Panc1 (cell line): ENCODE results near the gene PLEKHD1.

Experiments used
- CTCF ChIP-seq: fragments of 450-650 bp; IDR thresholded peaks from 2 replicates; pipeline ENCODE4 v1.5.1; 2017; ENCODE audit warnings: mild to moderate bottlenecking
- POLR2AphosphoS5 ChIP-seq: IDR thresholded peaks from 2 replicates; pipeline ENCODE4 v1.6.1; 2012; ENCODE audit warnings: mild to moderate bottlenecking, low read depth, low read length, moderate library complexity
- SIN3A ChIP-seq: IDR thresholded peaks from 2 replicates; pipeline ENCODE4 v1.6.1; 2012; ENCODE audit warnings: low read depth, mild to moderate bottlenecking, low read length, moderate library complexity, borderline replicate concordance; ENCODE audit not compliant: insufficient read depth

- TF ChIP-seq CTCF (no peak), SIN3A (no peak), POLR2AphosphoS5 (no peak)
Observed at GRCh38 chr14:69527635-69528034, 43.1 kb downstream of the PLEKHD1 start.
